Measurements from ENCODE around the gene MYCL.
"Not testable (repeated sequence)": the region's sequence is repeated elsewhere in the genome, so short reads cannot be mapped to it uniquely, and the experiment has no call there.

Gene MYCL

GRCh38 chr1:39892601-39893595, 8.8 kb downstream of the MYCL start:
- in situ Hi-C loops (cut with MboI; ENCODE audit: low sequenced_read_pairs), result no loop called here

- in situ Hi-C loops (cut with MboI; ENCODE audit: low sequenced_read_pairs), result no loop called here
Measured at GRCh38 chr1:39890880-39891279, 10.8 kb downstream of the MYCL start.

GRCh38 chr1:39890273-39890672, 11.4 kb downstream of the MYCL start:
- in situ Hi-C loops (cut with MboI; ENCODE audit: low sequenced_read_pairs), result no loop called here

DNA sequence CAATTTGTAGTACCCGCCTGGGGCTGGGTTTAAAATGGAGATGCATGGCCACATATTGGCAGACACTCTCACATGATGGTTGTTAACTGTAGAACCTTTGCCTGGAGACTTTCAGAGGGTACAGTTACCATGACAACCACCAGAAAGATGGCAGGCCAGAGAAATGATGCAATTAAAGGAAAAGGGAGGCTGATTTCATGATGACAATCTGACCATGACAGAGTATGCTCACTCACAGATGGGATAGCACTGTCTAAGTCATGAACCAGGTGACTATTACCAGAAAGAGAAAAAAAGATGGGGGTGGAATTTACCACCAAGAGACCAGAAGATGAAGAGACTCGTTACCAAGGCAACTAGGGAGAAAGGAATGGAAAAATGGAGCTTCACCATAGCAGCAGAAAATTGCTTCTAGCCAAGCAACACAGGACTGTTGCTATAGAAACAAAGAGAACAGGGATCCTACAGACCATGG, 14.9 kb downstream of the MYCL start:
- in situ Hi-C loops (cut with MboI; ENCODE audit: low sequenced_read_pairs), result loop anchor here (10.0 kb wide), 1 partner anchor 62 kb away; no protein-coding TSS in a partner anchor

DNA sequence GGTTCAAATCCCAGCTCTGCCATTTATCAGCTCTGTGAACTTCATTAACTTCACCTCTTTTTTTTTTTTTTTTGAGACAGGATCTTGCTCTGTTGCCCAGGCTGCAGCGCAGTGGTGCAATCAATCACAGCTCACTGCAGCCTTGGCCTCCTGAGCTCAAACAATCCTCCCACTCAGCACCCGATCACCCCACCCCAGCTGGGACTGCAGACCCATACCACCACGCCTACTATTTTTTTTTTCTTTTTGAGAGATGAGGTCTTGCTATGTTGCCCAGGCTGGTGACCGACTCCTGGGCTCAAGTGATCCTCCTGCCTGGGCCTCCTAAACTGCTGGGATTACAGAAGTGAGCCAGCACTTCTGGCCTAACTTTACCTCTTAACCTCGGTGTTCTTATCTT, 16.2 kb downstream of the MYCL start:
- in situ Hi-C loops (cut with MboI; ENCODE audit: low sequenced_read_pairs), result loop anchor here (10.0 kb wide), 1 partner anchor 61 kb away; no protein-coding TSS in a partner anchor

DNA sequence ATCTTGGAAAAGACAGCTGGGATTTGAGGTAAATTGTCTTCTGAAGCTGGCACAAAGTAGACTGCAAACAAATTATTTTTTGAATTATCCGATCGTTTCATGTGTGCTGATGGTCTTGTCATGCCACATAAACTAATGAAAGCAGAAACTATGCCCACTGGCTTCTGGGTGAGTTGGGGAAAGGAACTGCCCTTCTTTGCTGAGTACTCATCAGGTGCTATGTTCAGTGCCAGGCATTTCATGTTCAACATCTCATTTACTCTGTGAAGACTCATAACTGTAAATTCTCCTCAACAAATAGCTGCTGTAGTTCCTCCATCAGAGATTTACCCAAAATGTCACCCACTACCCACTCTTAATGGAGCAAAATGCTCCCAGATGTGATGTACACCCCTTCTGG, 19.6 kb downstream of the MYCL start:
- in situ Hi-C loops (cut with MboI; ENCODE audit: low sequenced_read_pairs), result loop anchor here (10.0 kb wide), 1 partner anchor 57 kb away; no protein-coding TSS in a partner anchor

- in situ Hi-C loops (cut with MboI; ENCODE audit: low sequenced_read_pairs), result no loop called here
Measured at GRCh38 chr1:39877980-39878956, 23.4 kb downstream of the MYCL start.

GRCh38 chr1:39877231-39877778, 24.4 kb downstream of the MYCL start:
- in situ Hi-C loops (cut with MboI; ENCODE audit: low sequenced_read_pairs), result no loop called here

DNA sequence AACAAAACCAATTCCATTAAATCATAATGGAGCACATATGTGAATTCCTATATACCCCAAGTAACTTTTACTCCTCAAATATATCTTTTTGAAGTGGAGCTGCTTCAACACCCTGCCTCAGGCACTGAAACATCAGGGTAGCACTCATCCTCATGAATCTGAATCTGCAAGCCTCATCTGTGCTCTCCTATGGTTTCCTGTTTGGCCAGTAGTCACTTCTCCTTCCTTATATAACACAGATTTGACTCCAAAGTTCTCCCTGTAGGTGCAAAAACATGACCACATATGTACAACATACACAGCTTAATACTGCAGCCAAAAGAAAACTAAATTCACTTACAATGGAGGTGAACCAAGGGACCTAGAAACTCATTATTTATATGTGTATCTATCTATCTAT, 25.6 kb downstream of the MYCL start:
- in situ Hi-C loops (cut with MboI; ENCODE audit: low sequenced_read_pairs), result no loop called here

GRCh38 chr1:39872698-39873097, 29.0 kb downstream of the MYCL start:
- in situ Hi-C loops (cut with MboI; ENCODE audit: low sequenced_read_pairs), result no loop called here

- in situ Hi-C loops (cut with MboI; ENCODE audit: low sequenced_read_pairs), result no loop called here
Measured at GRCh38 chr1:39871796-39872195, 29.9 kb downstream of the MYCL start.

GRCh38 chr1:39871043-39871442, 30.7 kb downstream of the MYCL start:
- in situ Hi-C loops (cut with MboI; ENCODE audit: low sequenced_read_pairs), result not testable (repeated sequence)

DNA sequence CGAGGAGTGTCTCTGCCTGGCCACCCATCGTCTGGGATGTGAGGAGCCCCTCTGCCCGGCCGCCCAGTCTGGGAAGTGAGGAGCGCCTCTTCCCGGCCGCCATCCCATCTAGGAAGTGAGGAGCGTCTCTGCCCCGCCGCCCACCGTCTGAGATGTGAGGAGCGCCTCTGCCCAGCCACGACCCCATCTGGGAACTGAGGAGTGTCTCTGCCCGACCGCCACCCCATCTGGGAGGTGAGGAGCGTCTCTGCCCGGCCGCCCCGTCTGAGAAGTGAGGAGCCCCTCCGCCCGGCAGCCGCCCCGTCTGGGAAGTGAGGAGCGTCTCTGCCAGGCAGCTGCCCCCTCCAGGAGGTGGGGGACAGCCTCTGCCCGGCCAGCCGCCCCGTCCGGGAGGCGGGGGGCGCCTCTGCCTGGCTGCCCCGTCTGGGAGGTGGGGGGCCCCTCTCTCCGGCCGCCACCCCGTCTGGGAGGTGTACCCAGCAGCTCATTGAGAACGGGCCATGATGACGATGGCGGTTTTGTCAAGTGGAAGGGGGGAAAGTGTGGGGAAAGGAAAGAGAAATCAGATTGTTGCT, 32.1 kb downstream of the MYCL start:
- in situ Hi-C loops (cut with MboI; ENCODE audit: low sequenced_read_pairs), result not testable (repeated sequence)

- in situ Hi-C loops (cut with MboI; ENCODE audit: low sequenced_read_pairs), result no loop called here
Measured at GRCh38 chr1:39866767-39867166, 35.0 kb downstream of the MYCL start.

- in situ Hi-C loops (cut with MboI; ENCODE audit: low sequenced_read_pairs), result no loop called here
Measured at GRCh38 chr1:39865762-39866161, 36.0 kb downstream of the MYCL start.

GRCh38 chr1:39863177-39863576, 38.5 kb downstream of the MYCL start:
- in situ Hi-C loops (cut with MboI; ENCODE audit: low sequenced_read_pairs), result no loop called here

GRCh38 chr1:39861003-39861402, 40.7 kb downstream of the MYCL start:
- in situ Hi-C loops (cut with MboI; ENCODE audit: low sequenced_read_pairs), result no loop called here

GRCh38 chr1:39859859-39860812, 41.6 kb downstream of the MYCL start:
- in situ Hi-C loops (cut with MboI; ENCODE audit: low sequenced_read_pairs), result no loop called here

DNA sequence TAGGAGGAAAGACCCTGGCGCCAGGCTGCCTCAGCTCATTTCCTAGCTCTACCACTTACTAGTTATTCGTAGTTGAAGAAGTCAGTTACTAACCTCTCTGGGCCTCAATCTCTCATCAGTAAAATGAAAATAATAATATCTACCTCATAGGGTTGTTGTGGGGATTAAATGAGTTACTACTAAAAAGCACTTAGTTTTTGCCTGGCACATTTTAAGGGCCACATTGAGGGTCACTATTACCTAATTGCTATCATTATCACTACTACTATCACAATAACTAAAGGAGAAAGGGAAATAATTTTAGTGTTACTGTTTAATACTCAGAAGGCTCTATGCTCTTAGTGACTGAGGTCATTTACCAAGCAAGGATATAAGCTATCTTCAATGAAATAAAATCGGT, 43.4 kb downstream of the MYCL start:
- in situ Hi-C loops (cut with MboI; ENCODE audit: low sequenced_read_pairs), result no loop called here
